Nephron (organoid): ENCODE data around the gene CEP68.

ENCODE experiments used
- H3K27ac Mint-ChIP-seq, 3 experiments: 2 replicates each; pipeline ENCODE4 v1.8.0; 2020; ENCODE audit warnings: mixed read lengths in 3 of 3, mild to moderate bottlenecking in 2 of 3, moderate library complexity in 1 of 3
- H3K27me3 Mint-ChIP-seq: 2 replicates; pipeline ENCODE4 v1.8.0; 2021; ENCODE audit warnings: low read depth, mild to moderate bottlenecking, moderate library complexity, mixed read lengths
- H3K36me3 Mint-ChIP-seq: 2 replicates; pipeline ENCODE4 v1.8.0; 2020; ENCODE audit warnings: low read depth, mixed read lengths
- H3K4me1 Mint-ChIP-seq: 2 replicates; pipeline ENCODE4 v1.8.0; 2020; ENCODE audit warnings: mixed read lengths
- H3K4me3 Mint-ChIP-seq, 3 experiments: 2 replicates each; pipeline ENCODE4 v1.8.0; 2020; ENCODE audit warnings: mild to moderate bottlenecking in 3 of 3, mixed read lengths in 3 of 3, moderate library complexity in 2 of 3
- H3K9me3 Mint-ChIP-seq: 2 replicates; pipeline ENCODE4 v1.8.0; 2020; ENCODE audit warnings: mixed read lengths
- TF ChIP-seq, protein P1 (sequence below), 3 experiments: fragments of 200-600 bp; sonication (generic); IDR thresholded peaks; one replicate each; pipeline ENCODE4 v1.5.0; 2021; ENCODE audit warnings: antibody characterized with exemption in 3 of 3; ENCODE audit not compliant: unreplicated experiment in 3 of 3

CEP68 gene

DNA sequence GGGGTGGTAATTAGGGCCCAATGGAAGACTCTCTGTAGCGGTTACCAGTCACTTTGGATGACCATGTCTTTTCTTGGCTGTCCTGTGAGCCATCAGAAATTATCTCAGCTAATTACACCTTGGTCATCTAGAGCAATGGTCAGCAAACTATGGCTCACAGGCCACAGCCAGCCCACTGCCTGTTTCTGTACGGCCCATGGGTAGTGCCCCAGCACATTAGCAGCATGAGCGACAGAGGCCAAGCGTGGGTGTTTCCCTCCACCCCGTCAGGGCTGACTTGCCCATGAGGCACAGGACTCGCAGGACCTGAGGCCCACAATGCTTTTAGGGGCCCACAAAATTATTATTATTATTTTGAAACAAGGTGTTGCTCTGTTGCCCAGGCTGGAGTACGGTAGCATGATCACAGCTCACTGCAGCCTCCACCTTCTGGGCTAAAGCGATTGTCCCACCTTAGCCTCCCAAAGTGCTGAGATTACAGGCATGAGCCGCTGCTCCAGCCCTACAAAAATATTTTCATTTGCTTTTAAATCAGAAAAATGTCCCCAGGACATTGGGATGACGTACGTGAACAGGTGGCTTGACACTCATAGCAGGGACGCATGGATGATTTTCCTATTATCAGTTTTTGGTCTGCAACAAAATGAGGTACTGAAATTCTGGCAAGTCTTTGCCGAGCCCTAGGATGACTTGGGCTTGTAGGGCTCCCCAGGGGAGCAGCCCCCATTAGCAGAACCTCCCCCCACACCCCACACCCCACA, 29.3 kb upstream of the CEP68 start:
- peaks cover 9% of the 10 kb centered on the region for H3K36me3 Mint-ChIP-seq
- peaks cover 8% of the 10 kb centered on the region for H3K4me1 Mint-ChIP-seq
- H3K9me3 Mint-ChIP-seq = no peaks in the 10 kb centered on the region
- H3K4me3 Mint-ChIP-seq = no peak overlapping the region
- TF ChIP-seq, protein P1, sequence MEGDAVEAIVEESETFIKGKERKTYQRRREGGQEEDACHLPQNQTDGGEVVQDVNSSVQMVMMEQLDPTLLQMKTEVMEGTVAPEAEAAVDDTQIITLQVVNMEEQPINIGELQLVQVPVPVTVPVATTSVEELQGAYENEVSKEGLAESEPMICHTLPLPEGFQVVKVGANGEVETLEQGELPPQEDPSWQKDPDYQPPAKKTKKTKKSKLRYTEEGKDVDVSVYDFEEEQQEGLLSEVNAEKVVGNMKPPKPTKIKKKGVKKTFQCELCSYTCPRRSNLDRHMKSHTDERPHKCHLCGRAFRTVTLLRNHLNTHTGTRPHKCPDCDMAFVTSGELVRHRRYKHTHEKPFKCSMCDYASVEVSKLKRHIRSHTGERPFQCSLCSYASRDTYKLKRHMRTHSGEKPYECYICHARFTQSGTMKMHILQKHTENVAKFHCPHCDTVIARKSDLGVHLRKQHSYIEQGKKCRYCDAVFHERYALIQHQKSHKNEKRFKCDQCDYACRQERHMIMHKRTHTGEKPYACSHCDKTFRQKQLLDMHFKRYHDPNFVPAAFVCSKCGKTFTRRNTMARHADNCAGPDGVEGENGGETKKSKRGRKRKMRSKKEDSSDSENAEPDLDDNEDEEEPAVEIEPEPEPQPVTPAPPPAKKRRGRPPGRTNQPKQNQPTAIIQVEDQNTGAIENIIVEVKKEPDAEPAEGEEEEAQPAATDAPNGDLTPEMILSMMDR (IDR thresholded peaks at IDR 0.05; ENCODE audit: unreplicated experiment in 3 of 3) = no peak
- H3K27ac Mint-ChIP-seq = no peak overlapping the region
- H3K27me3 Mint-ChIP-seq = no peaks in the 10 kb centered on the region

DNA sequence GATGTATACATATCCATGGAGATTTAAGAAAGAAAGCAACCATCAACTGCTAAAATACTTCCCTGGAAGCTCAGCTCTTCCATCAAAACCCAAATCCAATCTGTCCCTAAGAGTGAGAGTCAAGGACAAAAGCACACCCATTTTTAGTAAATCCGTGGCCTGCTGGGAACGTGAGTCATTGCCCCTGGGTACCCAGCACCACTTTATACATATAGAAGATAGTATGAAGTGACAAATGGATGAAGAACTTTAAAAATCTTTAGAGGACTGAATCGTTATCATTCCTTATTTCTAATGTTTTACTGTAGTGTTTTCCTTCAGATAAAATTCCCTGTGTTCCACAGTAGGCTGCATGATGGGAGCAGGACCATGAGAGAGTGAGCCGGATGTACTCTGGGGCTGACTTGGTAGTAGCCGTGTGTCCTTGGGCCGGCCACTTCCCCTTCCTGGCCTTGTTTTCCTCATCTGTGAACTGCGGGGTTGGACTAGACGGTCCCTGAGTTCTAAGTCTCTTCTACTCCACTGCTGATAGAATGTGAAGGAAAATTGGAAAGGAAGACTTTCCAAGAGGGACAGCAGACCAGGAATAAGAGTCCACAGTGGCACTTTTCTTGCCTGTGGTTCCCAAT, 28.5 kb upstream of the CEP68 start:
- H3K4me3 Mint-ChIP-seq = no peak overlapping the region
- peaks cover 6% of the 10 kb centered on the region for H3K36me3 Mint-ChIP-seq
- H3K27me3 Mint-ChIP-seq = no peaks in the 10 kb centered on the region
- H3K9me3 Mint-ChIP-seq = no peaks in the 10 kb centered on the region
- H3K27ac Mint-ChIP-seq = no peak overlapping the region
- TF ChIP-seq, protein P1 (IDR thresholded peaks at IDR 0.05; ENCODE audit: unreplicated experiment in 3 of 3) = no peak
- peaks cover 15% of the 10 kb centered on the region for H3K4me1 Mint-ChIP-seq

DNA sequence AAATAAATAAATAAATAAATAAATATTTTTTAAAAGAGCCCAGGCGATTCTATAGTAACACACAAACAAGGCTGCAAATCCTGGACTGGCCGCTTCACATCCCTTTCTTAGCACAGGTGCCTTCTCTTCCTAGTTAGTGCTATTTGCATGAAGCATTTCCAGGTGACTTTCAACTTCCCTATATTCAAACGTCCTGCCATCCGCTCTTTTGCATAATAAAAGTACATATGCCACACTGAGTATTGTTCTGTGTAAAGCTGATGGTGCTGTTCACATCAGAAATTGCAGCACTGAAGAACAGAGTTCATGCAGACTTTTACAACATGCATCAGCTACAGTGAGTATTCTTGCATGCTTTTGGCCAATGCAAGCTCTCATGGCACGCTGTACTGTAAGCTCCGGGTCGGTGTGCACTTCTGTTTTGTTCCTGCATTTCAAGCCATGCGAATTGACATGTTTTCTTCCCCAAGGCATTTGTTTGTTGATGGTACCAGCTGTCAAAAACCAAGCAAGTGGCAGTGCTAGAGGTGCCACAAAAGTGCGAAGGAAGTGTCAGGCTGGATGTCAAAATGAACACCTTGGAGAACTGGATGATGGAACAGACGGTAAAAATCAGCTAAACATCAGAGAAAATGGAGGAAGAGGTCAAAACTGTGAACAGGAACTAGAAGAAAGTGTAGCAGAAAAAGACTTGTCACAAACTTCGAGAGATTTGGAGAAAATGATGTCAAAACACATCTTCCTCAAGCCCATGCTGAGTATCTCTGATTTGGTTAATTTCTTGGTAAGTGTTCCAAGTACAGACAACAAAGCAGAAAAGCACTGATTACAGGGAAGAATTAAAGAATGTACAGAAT, 25.5 kb upstream of the CEP68 start:
- Mint-ChIP-seq H3K4me1 (peaks cover 20% of the 10 kb centered on the region), H3K27ac (no peak overlapping the region), H3K4me3 (no peak overlapping the region), H3K27me3 (no peaks in the 10 kb centered on the region), H3K36me3 (no peaks in the 10 kb centered on the region), H3K9me3 (no peaks in the 10 kb centered on the region)
- TF ChIP-seq, protein P1 (IDR thresholded peaks at IDR 0.05; ENCODE audit: unreplicated experiment in 3 of 3) = no peak

DNA sequence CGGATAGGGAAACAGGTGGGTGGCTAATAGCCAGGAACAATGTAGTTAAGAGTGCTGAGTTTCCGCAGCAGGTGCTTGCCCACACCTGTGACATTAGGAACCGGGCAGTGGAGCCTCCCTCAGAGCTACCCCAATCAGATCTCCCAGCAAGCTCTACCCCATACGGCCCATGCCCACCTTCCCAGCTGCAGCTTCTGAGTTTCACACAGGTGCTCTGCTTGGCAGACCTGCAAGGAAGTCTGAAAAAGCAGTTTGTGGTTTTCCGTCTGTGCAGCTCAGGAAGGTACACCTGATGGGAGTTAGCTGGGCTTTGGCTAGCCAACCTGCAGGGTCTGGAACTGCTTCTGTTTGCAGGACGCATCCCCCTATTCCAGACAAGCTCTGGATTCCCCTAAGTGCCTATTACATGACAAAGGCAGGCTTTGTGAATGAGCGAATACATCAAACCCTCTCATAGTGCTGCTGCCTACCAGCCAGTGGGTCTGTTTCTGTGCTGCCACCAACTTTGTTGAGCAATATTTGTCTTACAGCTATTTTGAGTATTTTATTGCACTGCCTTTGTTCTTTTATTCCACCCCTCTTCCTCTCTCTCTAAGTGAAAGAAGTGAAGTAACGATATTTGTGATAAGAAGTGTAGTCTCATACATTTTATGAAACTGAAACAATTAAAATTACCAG, 24.7 kb upstream of the CEP68 start:
- Mint-ChIP-seq H3K27ac (peak overlapping the region in 1 of 3 experiments; percentile 0), H3K9me3 (no peaks in the 10 kb centered on the region), H3K4me1 (peaks cover 21% of the 10 kb centered on the region)

More for the DNA sequence above, 24.7 kb upstream of the CEP68 start:
- no peak overlapping the region for H3K4me3 Mint-ChIP-seq
- TF ChIP-seq, protein P1 (IDR thresholded peaks at IDR 0.05; ENCODE audit: unreplicated experiment in 3 of 3) = no peak
- H3K27me3 Mint-ChIP-seq = no peaks in the 10 kb centered on the region
- H3K36me3 Mint-ChIP-seq = no peaks in the 10 kb centered on the region
